GM21737 (cell line): Measurements from ENCODE around the gene GTF2A2.
A peak's percentile ranks its signal among the peaks of the same experiment; 100 is the strongest.
"Not testable (repeated sequence)": the region's sequence is repeated elsewhere in the genome, so short reads cannot be mapped to it uniquely, and the experiment has no call there.

Experiments
- ATAC-seq: cut with Tn5 transposase; IDR thresholded peaks from one replicate; pipeline ENCODE4 v1.9.1; 2021; ENCODE audit warnings: mild to moderate bottlenecking, moderate library complexity; ENCODE audit not compliant: unreplicated experiment

GTF2A2 gene

DNA sequence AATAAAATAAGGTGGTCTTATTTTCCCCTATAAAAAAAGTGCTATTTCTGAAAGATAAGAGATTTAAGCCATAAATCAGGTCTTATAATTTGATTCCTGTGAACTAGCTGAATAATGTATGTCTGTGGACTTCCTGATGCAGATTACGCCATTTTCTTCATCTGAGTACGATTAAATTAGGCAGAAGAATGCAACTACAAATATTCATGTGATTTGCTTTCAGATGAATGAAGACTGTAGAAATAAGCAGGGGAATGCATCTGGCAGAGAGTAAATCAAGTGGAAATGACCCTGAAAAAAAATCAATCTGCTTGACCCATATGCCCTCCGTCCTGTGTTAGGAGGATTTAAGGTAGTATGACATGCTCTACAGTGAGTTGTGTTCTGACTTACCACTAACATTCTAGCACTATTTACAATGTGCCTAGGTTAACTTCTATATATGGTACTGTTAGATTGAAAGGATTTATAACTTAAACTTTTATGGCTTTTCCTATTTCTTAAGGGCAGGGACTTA lies 17.1 kb upstream of the GTF2A2 start:
- ATAC-seq: no peak

DNA sequence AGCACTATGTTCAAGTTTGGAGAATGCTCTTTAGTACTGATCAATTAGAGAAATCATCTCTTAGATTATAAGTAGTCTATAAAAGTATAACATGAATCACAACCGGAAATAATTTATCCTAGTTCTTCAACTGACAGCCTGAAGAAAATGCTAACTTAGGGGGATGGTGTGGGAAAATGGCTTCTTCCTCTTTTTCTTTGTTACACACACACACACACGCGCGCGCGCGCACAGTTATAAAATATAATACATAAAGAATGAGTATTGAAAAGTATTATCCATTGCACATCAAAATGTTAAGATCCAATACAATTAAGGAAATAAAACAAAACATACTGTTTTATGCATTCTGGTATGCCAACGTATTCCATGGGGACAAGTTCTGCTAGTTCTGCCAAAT lies 11.2 kb upstream of the GTF2A2 start:
- ATAC-seq: no peak

DNA sequence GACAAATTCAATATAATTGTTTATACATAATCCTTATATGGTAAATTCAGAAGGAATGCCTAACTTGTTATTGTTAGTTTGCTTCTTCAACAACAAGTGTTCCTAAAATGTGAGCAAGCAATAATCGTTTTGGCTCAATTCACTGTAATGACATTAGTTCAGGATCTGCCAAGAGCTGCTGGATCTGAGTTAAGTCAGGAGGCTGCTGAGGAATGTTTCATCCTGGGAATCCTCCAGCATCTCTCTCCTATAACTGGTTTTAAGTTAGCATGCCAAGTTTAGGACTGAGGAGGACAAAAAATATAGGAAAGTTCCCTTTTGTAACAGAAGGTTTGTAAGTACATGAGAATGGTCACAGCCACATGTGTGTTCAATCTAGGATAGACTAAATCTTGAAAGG lies 4.9 kb upstream of the GTF2A2 start:
- ATAC-seq: no peak

DNA sequence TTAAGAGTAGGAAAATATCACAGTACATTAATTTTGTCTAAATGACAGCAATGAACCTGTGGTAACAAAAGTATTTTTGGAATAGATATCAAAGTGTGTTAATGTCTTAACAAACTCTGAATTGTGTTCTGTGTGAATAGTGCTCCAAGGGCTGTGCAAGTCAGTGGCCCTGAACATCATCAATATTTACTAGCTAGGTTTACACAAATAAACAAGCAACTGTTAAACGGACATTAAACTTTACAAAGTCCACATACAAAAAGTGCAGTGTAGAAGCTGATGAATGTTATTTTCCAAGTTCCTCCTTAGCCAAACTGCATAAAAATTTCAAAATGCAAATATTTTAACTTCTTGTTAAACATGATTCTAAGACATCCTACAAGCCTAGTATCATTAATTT lies 2.1 kb upstream of the GTF2A2 start:
- ATAC-seq: no peak

DNA sequence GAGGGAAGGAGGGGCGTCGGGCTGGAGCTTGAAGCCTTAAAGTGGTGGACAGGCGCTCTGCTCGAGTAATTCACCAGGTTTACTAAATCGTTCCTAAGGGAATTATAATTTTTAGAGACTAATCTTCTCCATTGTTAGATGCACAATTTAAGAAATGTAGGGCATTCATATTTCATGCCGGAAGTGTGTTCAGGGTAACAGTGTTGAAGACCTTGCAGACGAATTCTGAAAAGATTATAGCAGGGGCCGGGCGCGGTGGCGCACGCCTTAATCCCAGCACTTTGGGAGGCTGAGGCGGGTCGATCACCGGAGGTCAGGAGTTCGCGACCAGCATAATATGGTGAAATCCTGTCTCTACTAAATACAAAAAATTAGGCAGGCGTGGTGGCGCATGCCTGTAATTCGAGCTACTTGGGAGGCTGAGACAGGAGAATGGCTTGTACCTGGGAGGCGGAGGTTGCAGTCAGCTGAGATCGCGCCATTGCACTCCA lies 365 bp upstream of the GTF2A2 start:
- peak; percentile 4 for ATAC-seq

DNA sequence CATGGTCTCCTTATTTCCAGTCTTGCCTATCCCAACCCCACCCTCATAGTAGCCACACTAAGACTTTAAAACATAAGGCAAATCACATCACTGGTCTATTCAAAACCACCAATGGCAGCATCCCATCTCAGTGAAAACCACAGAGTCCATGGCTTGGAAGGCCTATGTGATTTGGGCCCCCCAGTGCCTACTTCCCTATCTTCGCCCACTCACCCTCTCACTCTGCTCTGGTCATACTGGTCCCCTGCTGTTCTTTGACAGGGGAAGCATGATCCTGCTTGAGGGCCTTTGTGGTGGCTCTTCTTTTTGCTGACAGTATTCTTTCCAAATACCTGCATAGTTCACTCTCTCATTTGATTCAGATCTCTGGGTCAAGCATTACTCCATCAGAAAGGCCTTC lies 3.3 kb downstream of the GTF2A2 start:
- ATAC-seq: no peak

DNA sequence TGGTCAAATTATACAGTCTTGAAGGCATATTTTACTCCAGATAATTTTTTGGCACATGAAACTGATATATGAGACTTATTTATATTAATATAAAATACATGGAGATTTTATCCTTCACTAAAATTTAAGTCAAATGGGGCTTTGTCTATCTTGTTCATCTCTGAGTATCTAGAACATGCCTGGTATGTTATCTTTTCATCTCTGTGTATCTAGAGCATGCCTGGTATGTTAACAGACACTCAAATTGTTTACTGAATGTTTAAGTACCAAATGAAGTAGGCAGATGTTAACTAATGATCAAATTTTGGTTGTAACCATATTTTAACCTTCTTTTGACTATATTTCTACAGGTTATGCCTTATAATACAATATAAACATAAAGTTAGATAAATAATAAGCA lies 7.7 kb downstream of the GTF2A2 start:
- no peak for ATAC-seq

DNA sequence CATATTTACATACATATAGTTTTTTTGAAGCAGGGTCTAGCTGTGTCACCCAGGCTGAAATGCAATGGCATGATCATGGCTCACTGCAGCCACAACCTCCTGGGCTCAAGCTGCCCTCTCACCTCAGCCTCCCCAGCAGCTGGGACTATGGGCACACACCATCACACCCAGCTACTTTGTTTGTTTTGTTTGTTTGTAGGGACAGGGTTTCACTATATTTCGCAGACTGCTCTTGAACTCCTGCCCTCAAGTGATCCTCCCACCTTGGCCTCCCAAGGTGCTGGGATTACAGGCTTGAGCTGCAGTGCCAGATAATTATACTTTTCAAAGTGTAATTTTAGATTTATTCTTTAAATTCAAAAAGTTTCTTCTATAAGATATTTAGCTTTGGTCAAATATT lies 10.2 kb downstream of the GTF2A2 start:
- ATAC-seq: no peak

DNA sequence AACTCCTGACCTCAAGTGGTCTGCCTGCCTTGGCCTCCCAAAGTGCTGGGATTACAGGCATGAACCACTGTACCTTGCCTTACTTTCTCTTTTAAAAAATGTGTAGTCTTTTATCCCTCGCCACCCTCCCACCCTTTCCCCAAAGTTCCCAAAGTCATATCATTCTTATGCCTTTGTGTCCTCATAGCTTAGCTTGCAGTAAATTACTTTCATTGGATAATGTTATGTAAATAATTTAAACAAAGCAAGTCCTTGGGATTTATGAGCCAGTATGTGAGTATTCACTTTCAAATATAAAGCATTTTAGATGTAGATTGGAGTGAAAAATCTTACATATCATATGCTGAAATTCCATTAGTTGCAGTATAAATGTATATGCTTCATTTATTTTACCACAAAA lies 11.0 kb downstream of the GTF2A2 start:
- ATAC-seq: no peak

DNA sequence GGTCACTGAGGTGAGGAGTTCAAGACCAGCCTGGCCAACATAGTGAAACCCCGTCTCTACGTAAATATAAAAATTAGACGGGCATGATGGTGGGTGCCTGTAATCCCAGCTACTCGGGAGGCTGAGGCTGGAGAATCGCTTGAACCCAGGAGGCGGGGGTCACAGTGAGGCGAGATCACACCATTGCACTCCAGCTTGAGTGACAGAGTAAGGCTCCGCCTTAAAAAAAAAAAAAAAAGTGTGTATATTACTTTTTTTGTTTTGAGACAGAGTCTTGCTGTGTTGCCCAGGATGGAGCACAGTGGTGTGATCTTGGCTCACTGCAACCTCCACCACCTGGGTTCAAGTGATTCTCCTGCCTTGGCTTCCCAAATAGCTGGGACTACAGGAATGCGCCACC lies 11.5 kb downstream of the GTF2A2 start:
- ATAC-seq: not testable (repeated sequence)

DNA sequence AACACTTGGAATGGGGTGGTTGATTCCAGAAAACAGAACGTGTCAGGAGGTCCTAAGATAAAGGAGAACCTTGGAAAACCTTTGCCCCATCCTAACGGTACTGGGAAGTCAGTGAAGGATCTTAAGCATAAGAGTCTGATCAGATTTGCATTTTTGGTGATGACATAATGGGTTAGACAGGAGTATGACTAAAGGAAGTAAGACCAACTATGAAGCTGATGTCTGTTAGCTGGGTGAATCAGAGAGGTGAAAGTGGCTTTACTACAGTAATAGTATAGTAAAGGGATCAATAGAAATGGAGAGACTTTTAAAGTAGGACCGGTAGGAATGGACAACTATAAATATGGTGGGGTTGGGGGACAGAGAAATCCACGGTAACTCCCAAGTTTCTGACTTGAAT lies 12.6 kb downstream of the GTF2A2 start:
- ATAC-seq: no peak

DNA sequence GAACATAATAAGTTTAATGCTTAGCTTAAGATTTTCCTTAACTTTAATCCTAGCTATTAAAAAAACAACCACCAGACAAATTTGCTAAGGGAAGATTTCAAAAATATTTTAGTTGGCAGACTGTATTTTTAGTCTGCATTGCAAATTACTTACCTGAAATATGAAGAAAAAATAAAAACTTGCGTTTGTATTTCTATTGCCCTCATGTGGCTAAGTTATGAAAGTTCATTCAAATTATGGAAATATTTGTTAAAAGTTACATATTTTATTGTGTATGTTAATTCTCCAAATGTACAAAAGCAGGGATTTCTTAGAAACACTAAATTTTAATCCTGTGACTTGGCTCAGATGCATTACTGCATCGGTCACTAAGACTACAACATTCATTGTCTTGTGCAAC lies 15.0 kb downstream of the GTF2A2 start:
- no peak for ATAC-seq

DNA sequence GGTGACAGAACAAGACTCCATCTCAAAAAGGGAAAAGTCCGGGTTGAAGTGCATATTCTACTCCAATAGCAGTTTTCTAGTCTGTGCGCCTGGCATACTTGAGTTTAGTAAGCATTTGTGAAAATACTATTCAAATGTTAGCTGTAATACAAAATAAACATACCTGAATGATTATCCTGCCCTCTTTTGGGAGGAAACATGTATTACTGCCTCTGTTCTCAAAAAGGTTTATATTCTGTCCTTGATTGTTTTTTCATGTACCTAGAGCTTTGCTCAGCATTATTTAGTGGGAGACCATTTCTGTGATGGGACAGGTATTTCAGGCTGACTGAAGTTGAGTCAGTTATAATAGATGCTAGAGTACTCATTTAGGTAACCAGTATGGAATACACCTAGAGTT lies 19.8 kb downstream of the GTF2A2 start:
- not testable (repeated sequence) for ATAC-seq

DNA sequence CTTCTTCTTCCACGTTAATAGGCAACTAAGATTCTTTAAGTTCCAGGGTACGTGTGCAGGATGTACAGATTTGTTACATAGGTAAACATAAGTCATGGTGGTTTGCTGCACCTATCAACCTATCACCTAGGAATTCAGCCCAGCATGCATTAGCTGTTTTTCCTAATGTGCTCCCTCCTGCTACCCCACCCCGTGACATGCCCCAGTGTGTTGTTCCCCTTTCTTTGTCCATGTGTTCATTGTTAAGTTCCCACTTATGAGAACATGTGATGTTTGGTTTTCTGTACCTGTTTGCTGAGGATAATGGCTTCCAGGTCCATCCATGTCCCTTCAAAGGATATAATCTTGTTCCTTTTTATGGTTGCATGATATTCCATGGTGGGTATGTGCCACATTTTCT lies 21.1 kb downstream of the GTF2A2 start:
- no peak for ATAC-seq

DNA sequence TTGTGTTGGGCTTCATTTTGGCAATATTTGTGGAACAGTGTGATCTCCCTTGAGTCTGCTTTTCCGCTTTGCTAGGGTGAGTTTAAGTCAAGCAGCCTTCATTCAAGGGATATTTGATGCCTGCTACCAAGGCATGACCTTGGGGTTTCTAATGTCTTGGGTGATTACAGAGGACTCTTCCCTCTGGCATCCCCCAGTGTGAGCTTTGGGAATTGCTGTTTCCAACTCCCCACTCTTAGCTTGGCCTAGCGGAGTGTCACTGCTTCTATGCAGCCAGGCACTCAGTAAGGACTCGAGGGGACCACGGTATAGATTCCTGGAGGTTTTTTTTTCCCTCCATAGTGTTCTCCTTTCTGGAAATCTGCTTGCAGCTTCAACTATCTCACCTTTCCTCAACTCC lies 24.6 kb downstream of the GTF2A2 start:
- no peak for ATAC-seq

DNA sequence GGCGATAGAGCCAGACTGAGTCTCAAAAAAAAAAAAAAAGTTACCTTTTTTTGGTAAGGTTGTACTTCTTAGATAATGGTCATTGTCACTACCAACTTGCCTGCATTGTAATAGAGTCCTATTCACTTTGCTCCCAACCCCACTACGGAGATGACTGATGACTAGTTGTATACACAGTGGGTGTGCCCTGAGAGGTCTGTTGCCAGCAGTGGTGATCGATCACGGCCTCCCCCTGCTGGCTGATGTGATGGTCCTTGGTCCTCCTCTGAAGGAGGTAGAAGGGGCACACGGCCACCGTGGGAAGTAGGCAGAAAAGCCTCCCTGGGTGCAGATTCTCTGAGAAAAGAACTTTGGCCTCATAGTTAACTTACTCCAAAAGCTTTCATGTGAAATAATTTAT lies 35.0 kb downstream of the GTF2A2 start:
- no peak for ATAC-seq

DNA sequence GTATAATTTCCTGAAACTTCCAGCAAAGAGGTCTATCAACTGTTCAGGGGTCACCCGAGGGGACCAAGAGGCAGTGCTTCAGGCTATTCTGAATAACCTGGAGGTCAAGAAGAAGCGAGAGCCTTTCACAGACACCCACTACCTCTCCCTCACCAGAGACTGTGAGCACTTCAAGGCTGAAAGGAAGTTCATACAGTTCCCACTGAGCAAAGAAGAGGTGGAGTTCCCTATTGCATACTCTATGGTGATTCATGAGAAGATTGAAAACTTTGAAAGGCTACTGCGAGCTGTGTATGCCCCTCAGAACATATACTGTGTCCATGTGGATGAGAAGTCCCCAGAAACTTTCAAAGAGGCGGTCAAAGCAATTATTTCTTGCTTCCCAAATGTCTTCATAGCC lies 38.9 kb downstream of the GTF2A2 start:
- ATAC-seq: no peak

DNA sequence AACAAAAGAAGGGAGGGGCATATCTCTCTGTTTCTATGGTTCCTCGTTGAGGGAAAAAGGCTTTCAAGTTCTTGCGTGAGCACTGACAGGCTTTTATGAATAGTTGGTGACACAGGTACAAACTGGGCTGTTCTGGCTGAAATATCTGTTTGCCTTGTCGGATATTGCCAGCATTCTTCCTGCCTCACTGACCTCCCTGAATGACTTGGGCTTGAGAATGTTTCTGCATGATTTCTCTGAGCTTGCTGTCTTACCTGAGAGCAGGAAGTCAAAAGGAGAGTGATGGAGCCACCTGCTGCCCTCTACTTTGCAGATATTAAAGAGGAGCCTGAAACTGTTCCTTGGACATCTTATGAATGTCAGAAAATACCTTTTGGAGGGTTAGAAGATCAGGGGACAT lies 40.9 kb downstream of the GTF2A2 start:
- no peak for ATAC-seq

DNA sequence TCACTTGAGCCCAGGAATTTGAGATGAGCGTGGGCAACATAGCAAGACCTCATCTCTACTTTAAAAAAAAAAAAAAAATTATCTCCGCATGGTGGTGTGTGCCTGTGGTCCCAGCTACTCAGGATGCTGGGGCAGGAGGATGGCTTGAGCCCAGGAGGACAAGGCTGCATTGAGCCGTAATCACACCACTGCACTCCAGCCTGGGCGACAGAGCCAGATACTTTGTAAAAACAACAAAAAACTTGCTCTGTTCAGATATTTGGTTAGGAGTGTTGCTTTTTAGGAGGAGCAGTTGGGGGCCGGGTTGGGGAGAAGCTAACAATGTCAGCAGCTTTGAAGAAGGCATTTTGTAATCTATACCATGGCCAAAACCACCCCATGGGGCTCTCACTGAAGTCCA lies 41.7 kb downstream of the GTF2A2 start:
- ATAC-seq: no peak

DNA sequence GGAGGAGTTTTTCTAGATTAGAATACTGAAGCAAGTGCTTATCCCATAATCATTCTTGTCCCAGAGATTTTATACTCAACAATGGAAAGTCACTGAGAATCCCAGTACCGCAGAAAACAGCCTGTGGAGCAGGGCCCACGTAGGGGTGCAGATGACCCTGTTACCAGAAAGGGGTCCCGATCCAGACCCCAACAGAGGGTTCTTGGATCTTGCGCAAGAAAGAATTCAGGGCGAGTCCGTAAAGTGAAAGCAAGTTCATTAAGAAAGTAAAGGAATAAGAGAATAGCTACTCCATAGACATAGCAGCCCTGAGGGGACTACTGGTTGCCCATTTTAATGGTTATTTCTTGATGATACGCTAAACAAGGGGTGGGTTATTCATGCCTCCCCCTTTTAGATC lies 43.2 kb downstream of the GTF2A2 start:
- no peak for ATAC-seq

DNA sequence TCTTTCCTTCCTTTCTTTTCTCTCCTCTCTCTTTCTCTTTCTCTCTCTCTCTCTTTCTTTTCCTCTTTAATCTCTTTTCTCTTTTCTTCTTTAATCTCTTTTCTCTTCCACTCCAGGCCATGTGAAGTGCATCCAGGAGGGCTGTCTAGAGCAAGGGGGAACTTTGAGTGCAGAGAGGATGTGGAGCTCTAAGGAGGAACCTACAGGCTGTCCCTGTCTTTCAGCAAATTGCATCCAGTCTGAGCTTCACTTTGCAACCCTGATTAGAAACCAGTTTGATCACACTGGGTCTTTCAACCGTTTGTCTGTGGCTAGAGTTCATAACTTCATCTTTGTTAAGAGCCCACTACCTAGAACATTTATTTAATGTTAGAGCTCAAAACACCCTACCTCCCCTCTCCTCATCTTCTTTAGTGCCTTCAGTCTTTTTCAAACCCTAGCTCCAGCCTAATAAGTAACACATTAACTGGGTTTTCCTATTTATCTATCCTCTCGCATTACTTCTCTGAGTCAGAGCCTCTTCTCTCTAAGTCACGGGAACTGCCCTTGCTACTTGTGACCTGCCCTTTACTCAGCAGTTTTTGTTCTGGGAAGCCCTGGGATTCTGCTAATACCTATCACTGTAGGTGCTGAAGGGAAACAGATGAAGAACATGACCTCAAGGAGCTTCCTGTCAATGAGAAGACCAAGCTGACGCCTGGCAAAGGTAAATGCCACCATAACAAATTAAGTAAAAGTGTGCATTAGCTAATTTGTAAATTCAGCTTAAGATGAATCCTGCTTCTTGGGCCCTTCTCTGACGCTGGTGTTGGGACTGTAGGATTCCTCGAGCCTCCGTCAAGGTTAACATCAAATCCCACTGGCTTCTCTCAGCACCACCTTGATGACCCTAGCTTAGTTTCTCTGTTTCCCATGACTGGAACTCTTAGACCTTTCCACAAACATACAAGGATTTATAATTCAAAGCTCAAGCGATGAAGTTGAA lies 45.7 kb downstream of the GTF2A2 start, which contains the start of gene GCNT3:
TSS of gene GCNT3 (plus strand) at position 508 of the 985 bp plus-strand sequence. CDS start 6,456 bp downstream, outside the sequence.
- ATAC-seq: no peak
